UCSD-AML1 (cell line): ENCODE data around the gene NKD1.
A peak's percentile ranks its signal among the peaks of the same experiment; 100 is the strongest.
"Not testable (repeated sequence)": the region's sequence is repeated elsewhere in the genome, so short reads cannot be mapped to it uniquely, and the experiment has no call there.

Experiments used
- DNase-seq: peaks from one replicate; lab custom pipeline; 2025; ENCODE audit not compliant: unreplicated experiment; lab: John Stamatoyannopoulos, UW

NKD1 gene, protein sequence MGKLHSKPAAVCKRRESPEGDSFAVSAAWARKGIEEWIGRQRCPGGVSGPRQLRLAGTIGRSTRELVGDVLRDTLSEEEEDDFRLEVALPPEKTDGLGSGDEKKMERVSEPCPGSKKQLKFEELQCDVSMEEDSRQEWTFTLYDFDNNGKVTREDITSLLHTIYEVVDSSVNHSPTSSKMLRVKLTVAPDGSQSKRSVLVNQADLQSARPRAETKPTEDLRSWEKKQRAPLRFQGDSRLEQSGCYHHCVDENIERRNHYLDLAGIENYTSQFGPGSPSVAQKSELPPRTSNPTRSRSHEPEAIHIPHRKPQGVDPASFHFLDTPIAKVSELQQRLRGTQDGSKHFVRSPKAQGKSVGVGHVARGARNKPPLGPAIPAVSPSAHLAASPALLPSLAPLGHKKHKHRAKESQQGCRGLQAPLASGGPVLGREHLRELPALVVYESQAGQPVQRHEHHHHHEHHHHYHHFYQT

GRCh38 chr16:50548125-50548908, at the start of gene NKD1:
TSS of gene NKD1 (plus strand) at chr16:50548396. CDS start at chr16:50548554, 158 bp downstream.
- peak; percentile 79 for DNase-seq

DNA sequence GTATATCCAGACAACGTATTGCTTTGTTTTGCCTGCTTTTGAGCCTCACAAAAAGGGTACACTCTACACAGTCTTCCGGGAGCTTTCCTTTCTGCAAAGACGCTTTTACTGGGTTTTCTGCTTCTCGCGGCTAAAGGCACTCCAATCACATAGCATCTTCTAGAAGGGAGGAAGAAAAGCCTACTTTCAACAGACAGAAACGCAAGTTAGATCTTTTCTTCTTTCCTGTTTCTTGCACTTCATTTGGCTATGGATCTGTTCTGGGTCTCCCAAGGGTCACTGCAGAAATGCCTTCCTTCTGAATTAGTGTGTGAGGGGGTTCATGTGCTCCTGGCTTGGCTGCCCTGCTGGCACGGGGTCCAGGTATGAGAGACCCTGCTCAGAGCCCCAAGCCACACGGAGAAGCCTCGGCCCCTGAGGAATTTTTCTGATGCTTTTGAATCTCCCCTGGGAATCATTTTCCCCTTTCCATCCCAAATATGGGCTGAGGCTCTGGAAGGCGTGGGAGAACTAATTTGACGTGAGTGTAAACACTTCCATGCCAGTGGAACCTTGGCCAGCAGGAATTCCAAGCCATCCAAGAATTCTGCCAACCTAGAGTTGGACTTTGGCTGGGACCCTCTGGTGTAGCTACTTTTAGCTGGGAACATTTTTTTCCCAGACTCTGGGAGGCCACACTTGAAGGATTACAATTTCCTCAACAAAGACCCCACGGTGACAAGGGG, 49.6 kb upstream of the NKD1 start:
- no peak for DNase-seq

GRCh38 chr16:50499254-50499653, 48.9 kb upstream of the NKD1 start:
- DNase-seq, result no peak

DNA sequence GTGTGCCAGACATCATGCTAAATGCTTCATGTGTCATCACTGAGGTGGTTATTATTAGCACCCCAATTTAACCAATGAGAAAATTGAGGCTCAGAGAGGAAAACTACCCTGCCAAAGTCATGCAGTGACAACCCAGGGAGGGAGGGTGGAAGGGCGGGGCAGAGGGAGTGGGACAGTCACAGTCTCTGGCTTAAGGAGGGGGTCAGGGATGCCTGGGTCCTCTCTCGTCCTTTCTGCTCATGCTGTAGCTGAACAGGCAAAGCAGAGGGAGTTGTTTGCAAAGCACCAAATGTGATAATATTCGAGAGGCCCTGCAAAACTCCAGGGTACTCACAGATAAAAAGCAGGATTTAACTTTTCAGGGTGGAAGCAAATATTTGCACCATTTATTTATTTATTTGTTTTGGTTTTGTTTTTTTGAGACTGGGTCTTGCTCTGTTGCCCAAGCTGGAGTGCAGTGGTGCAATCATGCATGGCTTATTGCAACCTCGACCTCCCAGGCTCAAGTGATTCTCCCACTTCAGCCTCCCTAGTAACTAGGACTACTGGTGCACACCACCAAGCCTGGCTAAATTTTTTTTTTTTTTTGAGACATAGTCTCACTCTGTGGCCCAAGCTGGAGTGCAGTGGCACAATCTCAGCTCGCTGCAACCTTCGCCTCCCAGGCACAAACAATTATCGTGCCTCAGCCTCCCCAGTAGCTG, 47.9 kb upstream of the NKD1 start:
- DNase-seq, result no peak

- DNase-seq, result no peak
Observed at GRCh38 chr16:50501251-50501650, 46.9 kb upstream of the NKD1 start.

DNA sequence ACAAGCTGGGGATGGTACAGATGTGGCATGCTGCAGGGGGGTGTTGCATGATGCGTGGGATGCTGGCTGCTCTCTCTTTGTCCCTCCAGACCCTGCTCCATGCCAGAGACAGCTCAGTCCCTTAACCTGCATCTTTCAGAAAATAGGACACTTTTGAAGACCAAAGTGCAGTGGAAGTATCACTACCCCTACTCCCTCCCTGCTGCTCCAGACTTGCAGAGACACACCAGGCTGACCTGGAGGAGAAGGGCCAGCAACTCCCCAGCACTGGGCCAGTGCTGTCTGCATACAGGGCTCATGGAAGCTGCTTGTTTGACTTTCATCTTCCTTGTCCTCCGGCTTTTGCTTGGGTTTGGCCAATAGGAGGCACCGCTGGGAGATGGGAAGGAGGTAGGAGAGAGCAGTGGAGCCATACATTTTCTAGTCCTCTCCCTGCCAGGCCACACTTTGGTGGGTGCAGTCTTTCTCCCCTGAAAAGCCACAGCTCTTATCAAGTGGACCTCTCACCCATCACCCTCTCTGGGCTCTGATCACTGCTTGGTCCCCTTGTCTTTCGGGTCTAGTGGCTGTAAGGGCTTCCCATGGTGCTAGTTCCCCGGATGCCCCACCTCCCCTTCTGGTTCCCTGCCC, 46.1 kb upstream of the NKD1 start:
- no peak for DNase-seq

GRCh38 chr16:50502616-50503011, 45.6 kb upstream of the NKD1 start:
- peak; percentile 24 for DNase-seq

- not testable (repeated sequence) for DNase-seq
Observed at GRCh38 chr16:50503868-50504531, 44.2 kb upstream of the NKD1 start.

DNA sequence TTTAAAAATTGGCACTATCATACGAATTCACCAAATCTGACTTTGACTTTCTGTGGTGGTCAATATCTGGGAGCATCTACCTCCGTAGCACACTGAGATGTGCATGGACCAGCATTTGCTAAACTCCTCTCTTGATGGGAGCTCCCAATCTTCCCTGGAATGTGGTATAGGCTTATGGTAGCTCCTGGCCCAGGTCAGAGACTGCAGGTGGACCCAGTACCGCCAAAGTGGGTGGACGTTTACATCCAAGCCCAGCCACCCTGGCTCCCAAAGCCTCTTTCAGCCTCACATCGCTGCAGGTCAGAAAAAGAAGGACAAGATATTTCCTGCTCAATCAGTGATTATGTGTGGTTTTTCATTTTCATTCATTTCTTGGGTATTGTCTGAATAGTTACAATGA, 43.1 kb upstream of the NKD1 start:
- DNase-seq, result no peak

DNA sequence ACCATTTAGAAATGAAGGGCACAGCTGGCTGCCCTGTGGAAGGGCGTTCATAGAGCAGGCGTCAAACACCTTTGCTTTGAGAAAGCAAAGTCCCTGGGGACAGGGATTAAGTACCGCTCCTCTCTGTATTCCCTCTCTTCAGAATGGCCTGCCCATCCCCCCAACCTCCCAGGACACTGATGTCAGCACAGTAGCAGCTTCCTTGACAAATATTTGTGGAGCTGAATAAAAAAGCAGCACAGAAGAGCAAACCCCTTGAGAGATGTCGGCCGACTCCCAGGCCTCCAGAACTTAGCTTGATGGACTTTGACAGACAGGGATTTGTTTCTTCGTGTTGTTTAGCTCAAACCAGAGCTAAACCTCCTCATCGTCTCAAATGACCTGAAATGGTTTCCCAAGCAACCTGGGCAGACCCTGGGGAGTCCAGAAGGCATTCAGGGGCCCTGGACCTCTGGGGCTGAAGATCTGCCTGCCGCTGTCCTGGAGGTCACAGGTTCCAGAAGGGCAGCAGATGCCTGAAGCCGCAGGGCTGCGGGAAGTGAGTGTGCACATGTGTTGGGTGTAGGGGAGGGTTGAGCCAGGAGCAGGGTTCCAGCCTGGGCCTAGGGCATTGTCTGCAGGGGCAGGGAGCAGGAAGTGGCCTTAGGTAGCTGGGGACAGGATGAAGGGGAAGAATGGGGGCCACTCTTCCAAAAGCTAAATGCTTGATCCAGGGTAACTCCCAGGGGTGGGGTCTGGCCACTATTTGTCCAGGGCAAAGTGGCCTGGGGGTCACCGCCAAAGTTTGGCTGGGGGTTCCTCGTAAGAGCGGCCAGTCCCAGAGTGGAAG, 42.3 kb upstream of the NKD1 start:
- DNase-seq, result no peak

DNA sequence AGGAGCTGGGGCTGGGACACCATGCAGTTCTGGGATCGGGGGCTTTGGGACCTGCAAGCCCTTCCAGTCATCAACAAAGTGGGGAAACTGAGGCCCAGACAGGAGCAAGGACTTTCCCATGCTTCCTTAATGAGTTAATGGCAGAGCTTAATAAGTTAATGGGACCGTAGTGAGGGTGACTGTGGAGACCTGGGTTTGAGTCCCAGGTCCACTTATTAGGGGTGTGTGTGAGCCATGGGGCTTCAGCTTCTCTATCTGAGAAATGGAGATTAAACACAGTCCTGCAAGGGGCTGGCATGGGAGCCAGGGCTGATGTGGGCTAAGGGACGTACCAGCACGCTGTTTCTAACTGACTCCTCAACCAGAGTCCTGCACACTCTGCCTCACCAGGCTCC, 41.7 kb upstream of the NKD1 start:
- no peak for DNase-seq

DNA sequence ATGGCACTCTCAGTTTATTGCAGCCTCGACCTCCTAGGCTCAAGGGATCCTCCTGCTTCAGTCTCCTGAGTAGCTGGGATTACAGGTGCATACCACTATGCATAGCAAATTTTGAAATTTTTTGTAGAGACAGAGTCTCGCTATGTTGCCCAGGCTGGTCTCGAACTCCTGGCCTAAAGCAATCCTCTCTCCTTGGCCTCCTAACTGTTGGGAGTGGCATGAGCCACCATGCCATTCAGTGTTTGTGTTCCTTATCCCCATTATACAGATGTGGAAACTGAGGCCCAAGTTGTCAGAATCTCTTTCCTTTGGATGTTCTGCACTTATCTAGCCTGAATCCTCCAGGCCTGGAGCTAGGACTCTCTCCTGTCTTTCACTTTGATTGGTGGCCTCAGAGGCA, 40.8 kb upstream of the NKD1 start:
- no peak for DNase-seq

DNA sequence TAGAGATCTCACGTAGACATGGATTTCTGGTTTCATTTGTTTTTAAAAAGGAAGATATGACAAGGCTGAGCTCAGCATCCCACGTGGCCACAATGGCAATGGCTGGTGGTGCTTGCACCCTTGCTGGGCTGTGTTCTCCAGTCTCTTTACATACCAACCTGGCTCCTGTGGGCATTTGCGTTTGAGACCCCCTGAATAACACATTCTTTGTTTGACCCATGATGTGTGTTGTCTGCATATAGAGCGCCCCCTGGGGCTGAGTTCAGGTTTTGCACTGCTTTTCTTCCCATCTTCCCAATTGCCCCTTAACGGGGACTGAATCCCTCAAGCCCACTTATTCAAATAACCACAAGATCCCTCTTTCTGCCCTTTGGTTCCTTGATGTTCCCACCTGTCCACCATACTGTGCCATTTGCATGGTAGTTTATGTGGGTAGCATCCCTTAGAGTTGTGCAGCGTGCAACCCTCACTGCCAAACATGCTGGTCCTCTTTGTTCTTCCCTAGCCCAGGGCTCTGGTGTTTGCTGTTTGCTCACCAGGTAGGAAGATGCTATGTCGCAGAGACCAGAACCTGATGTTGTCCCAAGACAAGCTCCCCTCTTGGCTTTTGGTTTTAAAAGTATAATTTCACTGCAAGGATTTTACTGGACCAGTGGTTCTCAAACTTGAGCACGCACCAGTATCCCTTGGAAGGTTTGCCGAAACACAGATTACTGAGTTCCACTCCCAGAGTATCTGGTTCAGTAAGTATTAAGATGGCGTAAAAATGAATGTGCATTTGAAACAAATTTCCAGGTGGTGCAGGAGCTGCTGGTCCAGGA, 38.5 kb upstream of the NKD1 start:
- DNase-seq, result peak; percentile 49

DNA sequence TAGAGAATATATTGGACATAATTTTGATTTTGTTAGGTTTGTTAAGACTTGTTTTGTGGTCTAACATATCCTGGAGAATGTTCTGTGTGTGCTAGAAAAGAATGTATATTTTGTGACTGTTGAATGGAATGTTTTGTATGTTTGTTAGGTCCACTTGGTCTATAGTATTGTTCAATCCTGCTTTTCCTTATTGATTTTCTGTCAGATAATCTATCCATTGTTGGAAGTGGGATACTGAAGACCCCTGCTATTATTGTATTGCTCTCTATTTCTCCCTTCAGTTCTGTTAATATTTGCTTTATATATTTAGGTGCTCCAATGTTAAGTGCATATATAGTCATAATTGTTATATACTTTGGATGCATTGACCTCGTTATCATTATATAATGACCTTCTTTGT, 33.0 kb upstream of the NKD1 start:
- no peak for DNase-seq

DNA sequence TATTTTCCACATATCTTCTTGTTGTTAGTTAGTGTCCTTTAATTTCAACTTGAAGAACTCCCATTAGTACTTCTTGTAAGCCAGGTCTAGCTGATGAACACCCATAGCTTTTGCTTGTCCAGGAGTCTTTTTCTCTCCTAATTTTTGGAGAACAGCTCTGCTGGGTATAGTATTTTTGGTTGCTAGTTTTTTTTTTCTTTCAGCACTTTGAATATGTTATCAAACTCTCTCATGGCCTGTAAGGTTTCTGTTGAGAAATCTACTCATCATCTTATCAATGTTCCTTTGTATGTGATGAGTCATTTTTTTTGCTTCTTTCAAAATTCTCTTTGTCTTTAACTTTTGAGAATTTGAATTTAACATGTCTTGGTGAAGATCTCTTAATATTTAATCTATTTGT, 31.8 kb upstream of the NKD1 start:
- no peak for DNase-seq

DNA sequence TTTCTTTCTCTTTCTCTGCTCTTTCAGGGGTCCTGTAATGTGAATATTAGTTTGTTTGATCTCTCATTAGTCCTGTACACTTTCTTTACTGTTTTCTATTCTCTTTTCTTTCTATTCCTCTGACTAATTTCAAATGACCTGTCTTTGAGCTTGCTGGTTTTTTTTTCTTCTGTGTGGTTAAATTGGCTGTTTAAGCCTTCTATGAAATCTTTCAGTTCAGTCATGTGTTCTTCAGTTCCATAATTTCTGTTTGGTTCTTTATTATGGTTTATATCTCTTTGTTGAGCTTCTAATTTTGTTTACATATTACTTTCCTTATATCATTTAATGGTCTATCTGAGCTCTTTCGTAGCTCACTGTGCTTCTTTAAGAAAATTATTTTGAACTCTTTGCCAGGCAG, 31.3 kb upstream of the NKD1 start:
- DNase-seq, result no peak

- DNase-seq, result no peak
Observed at GRCh38 chr16:50517450-50518252, 30.5 kb upstream of the NKD1 start.
